T-cell (primary cell): ENCODE results near the gene SNIP1. TPM values are rescaled to one million over a fixed set of nuclear protein-coding genes. Genes with fewer than 3 reads are reported as not detected.
"Not testable (repeated sequence)": the region's sequence is repeated elsewhere in the genome, so short reads cannot be mapped to it uniquely, and the experiment has no call there.

Experiments used
- ATAC-seq, 4 experiments: fragments of 200-7000 bp in 3 of 4; fragments of 150-1000 bp in 1 of 4; cut with Tn5 transposase; replicated peaks in 1 of 4; 1 replicate in 3 of 4; 2 replicates in 1 of 4; pipeline ENCODE4 v1.10.0; 2021; ENCODE audit warnings: moderate library complexity in 3 of 4, mild to moderate bottlenecking in 2 of 4, moderate number of reproducible peaks in 1 of 4
- CTCF ChIA-PET, 2 donors: fragments of 300-600 bp; sonication (Branson Sonifier 250); formaldehyde crosslinking; loops; one replicate each; lab custom pipeline; 2022; ENCODE audit warnings: antibody characterized with exemption in 2 of 2; lab: Charles Lee
- POLR2A ChIA-PET, 2 donors: fragments of 300-600 bp; sonication (Branson Sonifier 250); formaldehyde crosslinking; loops; one replicate each; lab custom pipeline; 2022; ENCODE audit warnings: antibody characterized with exemption in 2 of 2; lab: Charles Lee
- DNase-seq, 35 experiments: peaks; one replicate each; pipeline versions ENCODE4 v3.0.0 to v3.0.0-alpha.2; 2013 to 2023
- H3K27ac ChIP-seq: one replicate; pipeline ENCODE4 v1.5.1; 2013; ENCODE audit warnings: low read length
- H3K27me3 ChIP-seq, 2 experiments: replicated peaks in 1 of 2; 1 replicate in 1 of 2; 2 replicates in 1 of 2; pipeline versions ENCODE4 v1.6.1 to v1.7.0; 2013; ENCODE audit warnings: low read length in 1 of 2, mixed read lengths in 1 of 2; ENCODE audit not compliant: control insufficient read depth in 2 of 2, insufficient read depth in 2 of 2; ENCODE audit errors: extremely low read depth in 1 of 2
- H3K36me3 ChIP-seq, 2 donors: 1 replicate in 1 of 2; 2 replicates in 1 of 2; pipeline versions ENCODE4 v1.6.1 to v1.7.0; 2013; ENCODE audit warnings: low read length in 1 of 2; ENCODE audit not compliant: control insufficient read depth in 2 of 2, insufficient read depth in 1 of 2; ENCODE audit errors: extremely low read depth in 1 of 2
- H3K4me1 ChIP-seq, 2 experiments: 1 replicate in 1 of 2; 2 replicates in 1 of 2; pipeline versions ENCODE4 v1.6.1 to v1.7.0; 2013; ENCODE audit warnings: low read length in 2 of 2, mixed read lengths in 1 of 2; ENCODE audit not compliant: insufficient read depth in 2 of 2, control insufficient read depth in 1 of 2; ENCODE audit errors: extremely low read depth in 1 of 2
- H3K4me3 ChIP-seq, 2 donors: 1 replicate in 1 of 2; 2 replicates in 1 of 2; pipeline versions ENCODE4 v1.5.1 to v1.7.0; 2013; ENCODE audit warnings: mild to moderate bottlenecking in 2 of 2, low read length in 1 of 2, moderate library complexity in 1 of 2; ENCODE audit not compliant: control insufficient read depth in 1 of 2; ENCODE audit errors: extremely low read depth in 1 of 2
- H3K9me3 ChIP-seq: 2 replicates; pipeline ENCODE4 v1.7.0; 2013
- H3K27ac Mint-ChIP-seq, 2 donors: one replicate each; pipeline ENCODE4 v1.8.0; 2020 to 2021; ENCODE audit warnings: mild to moderate bottlenecking in 2 of 2, mixed read lengths in 2 of 2
- H3K27me3 Mint-ChIP-seq, 2 donors: one replicate each; pipeline ENCODE4 v1.8.0; 2021 to 2022; ENCODE audit warnings: mixed read lengths in 2 of 2
- H3K36me3 Mint-ChIP-seq: one replicate; pipeline ENCODE4 v1.8.0; 2021; ENCODE audit warnings: mixed read lengths
- H3K4me1 Mint-ChIP-seq, 3 donors: one replicate each; pipeline ENCODE4 v1.8.0; 2020 to 2022; ENCODE audit warnings: mixed read lengths in 3 of 3, mild to moderate bottlenecking in 1 of 3
- H3K4me3 Mint-ChIP-seq, 3 donors: one replicate each; pipeline ENCODE4 v1.8.0; 2020 to 2022; ENCODE audit warnings: mild to moderate bottlenecking in 3 of 3, mixed read lengths in 3 of 3, moderate library complexity in 3 of 3
- H3K9me3 Mint-ChIP-seq, 3 donors: one replicate each; pipeline ENCODE4 v1.8.0; 2020 to 2022; ENCODE audit warnings: mixed read lengths in 3 of 3
- WGBS: methylation state at CpG from one replicate; pipeline ENCODE4 v1.1.5; 2013; ENCODE audit warnings: missing lambda C conversion rate; ENCODE audit not compliant: insufficient coverage; 5-methylcytosine and 5-hydroxymethylcytosine counted together
- total RNA-seq, 35 experiments: library from RNA in 6 of 35; stranded (reverse) in 6 of 35; fragments of 120-200 nt in 1 of 35; gene quantifications; one replicate each; pipeline versions ENCODE4 v1.2.1 to v1.2.4 and lab custom pipeline; 2013 to 2026

The SNIP1 gene
- total RNA-seq, 5 donors from 2014 or later (not counting 1 experiment from before 2014, with no cell fraction given), result 32.5 to 48.0 (median 39.9) TPM

DNA sequence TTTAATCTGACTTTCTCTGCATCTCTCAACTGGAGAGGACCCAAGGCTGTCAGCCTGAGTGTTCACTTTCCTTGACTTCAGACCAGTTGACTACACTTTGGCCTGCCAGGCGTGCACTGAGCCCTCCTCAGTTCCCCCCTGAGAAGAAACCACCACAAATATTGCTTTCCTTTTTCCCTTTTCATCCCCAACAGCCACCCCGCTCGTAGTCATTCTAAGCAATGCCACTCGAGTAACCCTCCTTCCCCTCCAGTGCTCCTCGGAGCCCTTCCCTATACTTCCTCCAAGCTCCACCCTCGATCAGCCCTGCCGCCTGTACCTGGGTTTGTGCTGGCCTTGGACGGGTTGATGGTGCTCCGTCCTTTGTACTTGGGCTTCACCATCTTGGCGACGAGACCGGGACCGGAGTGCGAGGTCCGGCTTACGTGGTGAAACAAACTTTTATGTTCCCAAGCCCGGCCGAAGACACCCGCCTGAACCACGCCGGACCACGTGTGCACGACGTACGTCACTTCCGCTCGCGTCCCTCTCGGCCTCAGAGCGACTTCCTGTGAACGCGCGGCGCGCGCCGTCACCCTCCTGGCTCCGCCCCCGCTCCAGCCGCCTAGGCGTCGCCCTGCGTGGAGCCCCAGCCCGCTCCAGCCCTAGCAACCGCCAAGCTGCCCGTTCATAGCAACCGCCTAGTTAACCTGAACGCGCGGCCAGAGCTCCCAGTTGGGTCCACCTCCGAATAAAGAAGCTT lies 41.5 kb upstream of the SNIP1 start, which contains the start of gene GNL2:
Gene GNL2 (minus strand): TSS at position 498 of the 742 bp plus-strand sequence. CDS start 115 bp downstream, at position 383.
- ATAC-seq, result peak; percentile 97 to 100 (median 99)
- Histone ChIP-seq H3K27ac (peak within 1 kb of the TSS; percentile 79), H3K4me1 (peaks cover 18 to 20% of the 10 kb centered on the region in 2 experiments), H3K9me3 (no peaks in the 10 kb centered on the region), H3K27me3 (no peaks in the 10 kb centered on the region), H3K4me3 (peak within 1 kb of the TSS; percentile 69 to 94), H3K36me3 (peaks cover 0 to 25% of the 10 kb centered on the region in 2 donors)
- no peaks in the 10 kb centered on the region for H3K9me3 Mint-ChIP-seq
- DNase-seq, result peak; percentile 86 to 99 (median 94)
- ChIA-PET CTCF (interaction anchor here in 1 of 2 donors (0.6 to 1.1 kb wide), 2 partner anchors 81 to 117 kb away, joined by 3 read pairs; no protein-coding TSS in a partner anchor), POLR2A (interaction anchor here in 1 of 2 donors (0.6 to 1.5 kb wide), 2 partner anchors 95 to 389 kb away, joined by 3 to 5 read pairs; a partner anchor contains a TSS)
- H3K4me1 Mint-ChIP-seq, result peaks cover 23 to 39% (median 38%) of the 10 kb centered on the region in 3 donors
- WGBS, result under 1% methylated on average over 50 of the region's 51 CpGs
- H3K27ac Mint-ChIP-seq, result peak within 1 kb of the TSS; percentile 93 to 97
- H3K36me3 Mint-ChIP-seq, result peaks cover 15% of the 10 kb centered on the region
- H3K27me3 Mint-ChIP-seq, result no peaks in the 10 kb centered on the region
- peak within 1 kb of the TSS; percentile 99 to 100 (median 99) for H3K4me3 Mint-ChIP-seq

DNA sequence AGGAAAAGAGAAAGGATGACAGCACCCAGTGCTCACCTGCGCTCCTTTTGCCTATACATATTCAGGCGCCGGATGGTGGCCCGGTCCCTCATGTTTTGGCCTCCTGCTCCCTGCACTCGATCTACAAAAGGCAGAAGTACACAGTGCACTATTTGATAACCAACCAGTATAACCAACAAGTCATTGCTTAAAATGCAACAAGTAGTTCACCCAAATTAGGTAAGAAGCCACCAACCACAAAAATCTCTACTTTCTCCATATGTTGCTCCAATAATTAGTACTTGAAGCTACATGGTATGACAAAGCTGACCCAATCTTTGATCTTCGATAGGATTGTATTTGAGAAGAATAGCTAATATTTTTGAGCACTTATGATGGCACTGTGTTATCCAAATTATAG lies 39.6 kb upstream of the SNIP1 start:
- H3K9me3 ChIP-seq, result no peaks in the 10 kb centered on the region
- H3K36me3 Mint-ChIP-seq, result peaks cover 27% of the 10 kb centered on the region

DNA sequence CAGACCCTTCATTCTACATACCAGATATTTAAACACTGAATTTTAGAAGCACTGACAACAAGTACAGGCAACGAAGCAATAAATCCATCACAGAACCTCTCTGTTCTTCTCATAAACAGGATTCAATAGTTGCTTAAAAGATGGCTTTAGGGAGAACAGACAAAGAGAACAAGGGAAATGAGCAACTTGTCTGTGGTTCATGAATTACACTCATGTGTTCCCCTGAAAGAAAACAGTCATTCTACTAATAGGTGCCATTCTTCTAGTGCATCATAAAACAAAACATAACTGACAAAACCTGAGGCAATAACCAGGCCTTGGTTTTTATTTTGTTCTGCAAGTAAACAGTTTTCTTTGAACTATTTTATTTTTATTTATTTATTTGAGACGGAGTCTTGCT lies 34.8 kb upstream of the SNIP1 start:
- POLR2A ChIA-PET, result no interaction called here
- DNase-seq, result no peak
- Histone ChIP-seq H3K9me3 (no peaks in the 10 kb centered on the region), H3K27me3 (no peaks in the 10 kb centered on the region), H3K4me3 (no peak overlapping the region), H3K36me3 (peaks cover 10 to 71% of the 10 kb centered on the region in 2 donors), H3K4me1 (peaks cover under 1 to 3% of the 10 kb centered on the region in 2 experiments), H3K27ac (no peak overlapping the region)
- peaks cover 0 to 22% (median 11%) of the 10 kb centered on the region in 3 donors for H3K4me1 Mint-ChIP-seq
- H3K27ac Mint-ChIP-seq, result no peak overlapping the region
- H3K36me3 Mint-ChIP-seq, result peaks cover 46% of the 10 kb centered on the region
- no CpG with 5 or more reads among the region's 2 CpGs for WGBS
- H3K27me3 Mint-ChIP-seq, result no peaks in the 10 kb centered on the region
- H3K9me3 Mint-ChIP-seq, result no peaks in the 10 kb centered on the region
- ATAC-seq, result no peak
- CTCF ChIA-PET, result no interaction called here
- H3K4me3 Mint-ChIP-seq, result no peak overlapping the region

More for the DNA sequence above, 39.6 kb upstream of the SNIP1 start:
- 100% methylated on average over 2 of the region's 6 CpGs for WGBS
- ATAC-seq (no peak), DNase-seq (no peak)
- POLR2A ChIA-PET, result interaction anchor here in 1 of 2 donors (1.0 kb wide), 1 partner anchor 115 kb away, joined by 3 read pairs; no protein-coding TSS in a partner anchor
- Mint-ChIP-seq H3K27me3 (no peaks in the 10 kb centered on the region), H3K4me3 (peak overlapping the region in 2 of 3 donors; percentile 21 to 31), H3K4me1 (peaks cover 23 to 39% (median 38%) of the 10 kb centered on the region in 3 donors), H3K9me3 (no peaks in the 10 kb centered on the region), H3K27ac (no peak overlapping the region)
- Histone ChIP-seq H3K27ac (no peak overlapping the region), H3K4me3 (no peak overlapping the region), H3K36me3 (peaks cover 0 to 39% of the 10 kb centered on the region in 2 donors), H3K27me3 (no peaks in the 10 kb centered on the region), H3K4me1 (peaks cover 18 to 20% of the 10 kb centered on the region in 2 experiments)
- CTCF ChIA-PET, result interaction anchor here in 1 of 2 donors (0.6 kb wide), 1 partner anchor 214 kb away, joined by 5 read pairs; the partner anchor contains the start of gene YRDC

DNA sequence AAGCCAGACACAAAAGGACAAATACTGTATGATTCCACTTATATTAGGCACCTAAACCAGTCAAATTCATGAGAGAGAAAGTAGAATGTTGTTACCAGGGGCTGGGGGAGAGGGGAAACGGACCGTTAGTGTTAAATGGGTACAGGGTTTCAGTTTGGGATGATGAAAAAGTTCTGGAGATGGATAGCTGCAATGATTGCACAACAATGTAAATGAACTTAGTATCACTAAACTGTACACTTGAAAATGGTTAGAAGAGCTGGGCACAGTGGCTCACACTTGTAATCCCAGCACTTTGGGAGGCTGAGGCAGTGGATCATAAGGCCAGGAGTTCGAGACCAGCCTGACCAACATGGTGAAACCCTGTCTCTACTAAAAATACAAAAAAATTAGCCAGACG lies 30.5 kb upstream of the SNIP1 start:
- ATAC-seq, H3K9me3 ChIP-seq, H3K4me3 ChIP-seq, POLR2A ChIA-PET, H3K4me1 ChIP-seq, H3K27ac ChIP-seq, H3K27ac Mint-ChIP-seq, H3K9me3 Mint-ChIP-seq, H3K4me3 Mint-ChIP-seq, H3K27me3 ChIP-seq, H3K4me1 Mint-ChIP-seq, CTCF ChIA-PET, DNase-seq, H3K27me3 Mint-ChIP-seq: not testable (repeated sequence)
- WGBS, result no CpG with 5 or more reads among the region's 4 CpGs
- H3K36me3 Mint-ChIP-seq, result peaks cover 60% of the 10 kb centered on the region
- H3K36me3 ChIP-seq, result peaks cover 20 to 70% of the 10 kb centered on the region in 2 donors

DNA sequence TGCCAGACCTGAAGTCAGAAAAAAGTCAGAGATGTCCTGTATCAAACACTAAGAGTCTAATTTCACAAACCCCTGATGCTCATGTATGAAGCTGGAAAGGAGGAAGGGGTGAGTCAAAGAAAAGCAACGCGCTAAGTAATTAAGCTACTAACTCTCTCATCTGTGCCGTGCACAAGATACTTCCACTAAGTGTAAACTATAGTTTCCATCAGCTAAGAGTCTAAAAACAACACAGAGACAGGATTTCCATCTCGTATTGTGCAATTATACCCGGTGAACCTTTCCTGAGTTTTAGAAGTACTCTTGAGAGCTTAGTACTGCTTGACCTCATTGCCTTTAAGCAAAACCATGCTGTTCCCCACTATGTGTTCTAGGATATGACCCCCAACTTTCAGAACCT lies 21.6 kb upstream of the SNIP1 start:
- no peaks in the 10 kb centered on the region for H3K4me1 ChIP-seq
- H3K27me3 ChIP-seq, result no peaks in the 10 kb centered on the region
- ChIA-PET POLR2A (no interaction called here), CTCF (no interaction called here)
- peaks cover 5 to 88% of the 10 kb centered on the region in 2 donors for H3K36me3 ChIP-seq
- ATAC-seq, result no peak
- no peak overlapping the region for H3K4me3 Mint-ChIP-seq
- H3K36me3 Mint-ChIP-seq, result peaks cover 76% of the 10 kb centered on the region
- WGBS, result 65% methylated on average over 3 of the region's 5 CpGs
- H3K4me1 Mint-ChIP-seq, result no peaks in the 10 kb centered on the region
- no peak overlapping the region for H3K27ac Mint-ChIP-seq
- no peaks in the 10 kb centered on the region for H3K9me3 ChIP-seq
- H3K27me3 Mint-ChIP-seq, result no peaks in the 10 kb centered on the region
- no peak overlapping the region for H3K4me3 ChIP-seq
- no peaks in the 10 kb centered on the region for H3K9me3 Mint-ChIP-seq
- DNase-seq, result no peak
- H3K27ac ChIP-seq, result no peak overlapping the region

DNA sequence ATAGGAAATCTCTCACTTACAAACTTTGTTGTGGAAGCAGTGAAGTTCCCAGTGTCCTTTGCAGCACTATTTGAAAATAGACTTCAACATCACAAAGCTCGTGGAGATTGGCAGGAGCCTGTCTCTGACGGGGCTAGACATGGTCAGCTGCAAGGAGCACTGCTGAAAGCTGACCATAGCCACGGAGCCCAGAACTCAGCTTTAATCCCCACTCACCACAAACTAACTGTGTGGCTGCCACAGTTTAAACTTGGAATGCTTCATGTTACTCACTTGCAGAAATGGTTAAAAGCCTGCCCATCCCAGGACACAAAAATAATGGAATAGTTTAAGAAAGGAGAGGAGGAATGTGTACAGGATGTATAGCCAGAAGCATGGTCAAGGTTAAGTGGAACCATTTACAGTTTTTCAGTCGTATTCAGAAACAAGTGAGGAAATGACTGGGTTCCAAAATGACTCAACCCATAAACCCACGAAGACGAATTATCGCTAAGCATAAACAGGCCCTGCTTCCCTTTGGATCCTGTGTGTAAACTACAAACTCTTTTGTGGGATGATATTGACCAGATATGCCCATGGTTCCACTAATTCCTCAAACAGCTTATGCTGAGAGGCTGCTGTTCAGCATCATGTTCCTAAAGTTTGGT lies 20.9 kb upstream of the SNIP1 start:
- WGBS, result 100% methylated on average over 1 of the region's 7 CpGs

More for the DNA sequence above, 20.9 kb upstream of the SNIP1 start:
- DNase-seq (no peak), ATAC-seq (no peak)
- no peaks in the 10 kb centered on the region for H3K4me1 ChIP-seq
- no peaks in the 10 kb centered on the region for H3K27me3 ChIP-seq
- H3K4me1 Mint-ChIP-seq, result no peaks in the 10 kb centered on the region
- no peaks in the 10 kb centered on the region for H3K27me3 Mint-ChIP-seq
- peaks cover 9 to 85% of the 10 kb centered on the region in 2 donors for H3K36me3 ChIP-seq
- ChIA-PET POLR2A (no interaction called here), CTCF (no interaction called here)
- H3K27ac Mint-ChIP-seq, result no peak overlapping the region
- no peak overlapping the region for H3K4me3 ChIP-seq
- H3K9me3 Mint-ChIP-seq, result no peaks in the 10 kb centered on the region
- no peak overlapping the region for H3K27ac ChIP-seq
- no peaks in the 10 kb centered on the region for H3K9me3 ChIP-seq
- peaks cover 71% of the 10 kb centered on the region for H3K36me3 Mint-ChIP-seq
- H3K4me3 Mint-ChIP-seq, result no peak overlapping the region
